DND-41 (cell line): ENCODE data around the gene PIEZO2.

Experiments
- CTCF ChIP-seq: IDR thresholded peaks from 2 replicates; pipeline ENCODE4 v1.5.1; 2012; ENCODE audit warnings: borderline replicate concordance, low read length, moderate library complexity, mild to moderate bottlenecking; ENCODE audit not compliant: poor library complexity, severe bottlenecking; ENCODE audit errors: extremely low read depth
- EZH2 ChIP-seq: IDR thresholded peaks from 3 replicates; pipeline ENCODE4 v1.6.1; 2012; ENCODE audit warnings: borderline replicate concordance, low read depth, mild to moderate bottlenecking, moderate library complexity, low read length, inconsistent platforms; ENCODE audit not compliant: severe bottlenecking

GRCh38 chr18:10750191-10751035 lies 399.0 kb downstream of the PIEZO2 start:
- no peak for TF ChIP-seq CTCF
- TF ChIP-seq EZH2 = no peak
